GM23338 (cell line): ENCODE results near the gene SQSTM1. TPM values are rescaled to one million over a fixed set of nuclear protein-coding genes. Genes with fewer than 3 reads are reported as not detected.

Experiments used
- ATAC-seq: fragments of 200-7000 bp; cut with Tn5 transposase; 3 replicates; pipeline ENCODE4 v1.9.1; 2020
- DNase-seq: peaks from one replicate; pipeline ENCODE4 v3.0.0-alpha.2; 2015; ENCODE audit warnings: low spot score
- H2AFZ ChIP-seq: fragments of 200-600 bp; sonication (generic); 2 replicates; pipeline ENCODE4 v1.8.0; 2016; ENCODE audit warnings: antibody characterized with exemption, mild to moderate bottlenecking, moderate library complexity
- H3F3A ChIP-seq: fragments of 200-600 bp; sonication (generic); replicated peaks from 2 replicates; pipeline ENCODE4 v1.8.0; 2017; ENCODE audit warnings: antibody characterized with exemption, mixed run types, low read depth
- H3K27ac ChIP-seq: fragments of 200-600 bp; sonication (generic); 2 replicates; pipeline ENCODE4 v1.6.1; 2016; ENCODE audit warnings: low read depth
- H3K27me3 ChIP-seq: fragments of 200-600 bp; sonication (generic); 2 replicates; pipeline ENCODE4 v1.8.0; 2016; ENCODE audit warnings: mild to moderate bottlenecking, mixed run types, moderate library complexity; ENCODE audit not compliant: insufficient read depth
- H3K36me3 ChIP-seq: fragments of 200-600 bp; sonication (generic); 2 replicates; pipeline ENCODE4 v1.8.0; 2016; ENCODE audit warnings: mild to moderate bottlenecking; ENCODE audit not compliant: insufficient read depth
- H3K4me1 ChIP-seq: fragments of 200-600 bp; sonication (generic); 2 replicates; pipeline ENCODE4 v1.8.0; 2016; ENCODE audit warnings: mild to moderate bottlenecking, moderate library complexity; ENCODE audit not compliant: insufficient read depth
- H3K4me2 ChIP-seq: fragments of 200-600 bp; sonication (generic); 2 replicates; pipeline ENCODE4 v1.7.1; 2017; ENCODE audit warnings: mixed run types
- H3K4me3 ChIP-seq: fragments of 200-600 bp; sonication (generic); 2 replicates; pipeline ENCODE4 v1.6.1; 2016; ENCODE audit warnings: mixed run types
- H3K79me2 ChIP-seq: fragments of 200-600 bp; sonication (generic); replicated peaks from 2 replicates; pipeline ENCODE4 v1.8.0; 2017; ENCODE audit warnings: mild to moderate bottlenecking; ENCODE audit not compliant: insufficient read depth
- H3K9me2 ChIP-seq: fragments of 200-600 bp; sonication (generic); 2 replicates; pipeline ENCODE4 v1.8.0; 2017; ENCODE audit not compliant: insufficient read depth
- H4K20me1 ChIP-seq: fragments of 200-600 bp; sonication (generic); replicated peaks from 2 replicates; pipeline ENCODE4 v1.8.0; 2017; ENCODE audit warnings: mild to moderate bottlenecking; ENCODE audit not compliant: insufficient read depth
- H3K27ac Mint-ChIP-seq: 2 replicates; pipeline ENCODE4 v1.8.0; 2020; ENCODE audit warnings: inconsistent platforms, mild to moderate bottlenecking, moderate library complexity, mixed read lengths
- H3K27me3 Mint-ChIP-seq: 3 replicates; pipeline ENCODE4 v1.8.0; 2022; ENCODE audit warnings: low read depth, mild to moderate bottlenecking, moderate library complexity, mixed read lengths, inconsistent platforms; ENCODE audit not compliant: insufficient read depth, poor library complexity
- H3K36me3 Mint-ChIP-seq: 3 replicates; pipeline ENCODE4 v1.8.0; 2021; ENCODE audit warnings: low read depth, mild to moderate bottlenecking, inconsistent platforms, moderate library complexity, mixed read lengths
- H3K4me1 Mint-ChIP-seq: 3 replicates; pipeline ENCODE4 v1.8.0; 2020; ENCODE audit warnings: mild to moderate bottlenecking, inconsistent platforms, mixed read lengths
- H3K4me3 Mint-ChIP-seq: 3 replicates; pipeline ENCODE4 v1.8.0; 2021; ENCODE audit warnings: moderate library complexity, mild to moderate bottlenecking, inconsistent platforms, mixed read lengths
- H3K9me3 Mint-ChIP-seq: 3 replicates; pipeline ENCODE4 v1.8.0; 2020; ENCODE audit warnings: moderate library complexity, mild to moderate bottlenecking, inconsistent platforms, mixed read lengths
- EZH2 ChIP-seq: fragments of 200-600 bp; sonication (generic); IDR thresholded peaks from one replicate; pipeline ENCODE4 v1.8.0; 2017; ENCODE audit warnings: antibody characterized with exemption, mild to moderate bottlenecking, low read depth; ENCODE audit not compliant: unreplicated experiment
- POLR2AphosphoS5 ChIP-seq: IDR thresholded peaks from 2 replicates; pipeline ENCODE4 v1.6.1; 2016; ENCODE audit warnings: antibody characterized with exemption, low read depth
- ZNF114 ChIP-seq: fragments of 250-450 bp; sonication (Bioruptor Pico); IDR thresholded peaks from 2 replicates; pipeline ENCODE4 v1.5.0; 2020; ENCODE audit warnings: mild to moderate bottlenecking, moderate library complexity
- polyA plus RNA-seq: library from polyadenylated mRNA; unstranded; fragments of >200 nt; fragmentation: Nextera tagmentation; extraction: Ambion mirVana; gene quantifications from 2 replicates; pipeline ENCODE4 v1.2.1, GENCODE V29; 2016
- total RNA-seq: library from RNA; depleted of rRNA; stranded (reverse); fragments of >200 nt; shearing (Covaris generic); gene quantifications from 2 replicates; pipeline ENCODE4 v1.2.3, GENCODE V29; 2014
- TF ChIP-seq, protein P1 (sequence below): IDR thresholded peaks from 2 replicates; pipeline ENCODE4 v1.6.1; 2016; ENCODE audit warnings: antibody characterized with exemption
- TF ChIP-seq, protein P2 (sequence below): fragments of 250-450 bp; sonication (Bioruptor Pico); IDR thresholded peaks from 2 replicates; pipeline ENCODE4 v1.5.0; 2020; ENCODE audit warnings: mild to moderate bottlenecking, moderate library complexity

Gene SQSTM1
- total and polyA plus RNA-seq, 2 experiments from 2014 or later = 58.0 to 92.6 TPM

DNA sequence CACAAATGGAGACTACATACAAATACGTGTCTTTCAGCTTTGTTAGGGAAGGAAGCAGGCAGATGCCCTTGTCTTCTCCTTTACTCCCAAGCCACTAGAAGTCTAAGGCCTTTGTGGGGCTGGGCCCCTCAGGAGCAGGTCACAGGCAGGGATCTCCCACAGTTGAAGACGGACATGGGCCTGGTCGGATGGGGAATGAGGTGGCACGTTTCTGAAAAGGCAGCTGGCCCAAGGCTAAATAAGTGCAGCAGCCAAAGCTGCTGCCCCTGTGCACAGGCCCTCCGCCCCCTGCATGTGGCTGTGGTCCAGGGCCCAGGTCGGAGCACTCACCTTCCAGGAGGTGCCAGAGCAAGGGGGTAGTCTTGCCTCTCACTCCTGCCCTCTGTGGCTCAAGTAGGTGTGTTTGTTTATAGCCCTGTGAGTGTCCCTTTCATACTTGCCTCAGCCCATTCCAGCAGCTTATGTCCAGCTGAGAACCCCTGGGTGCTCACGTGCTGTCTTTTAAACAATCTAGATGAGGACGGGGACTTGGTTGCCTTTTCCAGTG is 1.8 kb downstream of the SQSTM1 start:
- Histone ChIP-seq H2AFZ (no peak overlapping the region), H3K79me2 (peaks cover 21% of the 10 kb centered on the region), H3K36me3 (peaks cover 24% of the 10 kb centered on the region), H3K4me2 (peak overlapping the region; percentile 98), H4K20me1 (peaks cover 16% of the 10 kb centered on the region), H3K4me3 (peak overlapping the region; percentile 92; the same call in 1 of the 2 replicates), H3K4me1 (peaks cover 31% of the 10 kb centered on the region), H3K27ac (no peak overlapping the region), H3K9me2 (no peaks in the 10 kb centered on the region), H3K27me3 (peaks cover 7% of the 10 kb centered on the region; the same call in 1 of the 2 replicates), H3F3A (peaks cover 38% of the 10 kb centered on the region)
- no peak for TF ChIP-seq ZNF114 (CRISPR knock-in tag)
- 0 out of 2 replicates have a peak, but pooled peaks have one; percentile 14 for TF ChIP-seq POLR2AphosphoS5
- TF ChIP-seq, protein P1, sequence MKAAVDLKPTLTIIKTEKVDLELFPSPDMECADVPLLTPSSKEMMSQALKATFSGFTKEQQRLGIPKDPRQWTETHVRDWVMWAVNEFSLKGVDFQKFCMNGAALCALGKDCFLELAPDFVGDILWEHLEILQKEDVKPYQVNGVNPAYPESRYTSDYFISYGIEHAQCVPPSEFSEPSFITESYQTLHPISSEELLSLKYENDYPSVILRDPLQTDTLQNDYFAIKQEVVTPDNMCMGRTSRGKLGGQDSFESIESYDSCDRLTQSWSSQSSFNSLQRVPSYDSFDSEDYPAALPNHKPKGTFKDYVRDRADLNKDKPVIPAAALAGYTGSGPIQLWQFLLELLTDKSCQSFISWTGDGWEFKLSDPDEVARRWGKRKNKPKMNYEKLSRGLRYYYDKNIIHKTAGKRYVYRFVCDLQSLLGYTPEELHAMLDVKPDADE = no peak
- TF ChIP-seq, protein P2, sequence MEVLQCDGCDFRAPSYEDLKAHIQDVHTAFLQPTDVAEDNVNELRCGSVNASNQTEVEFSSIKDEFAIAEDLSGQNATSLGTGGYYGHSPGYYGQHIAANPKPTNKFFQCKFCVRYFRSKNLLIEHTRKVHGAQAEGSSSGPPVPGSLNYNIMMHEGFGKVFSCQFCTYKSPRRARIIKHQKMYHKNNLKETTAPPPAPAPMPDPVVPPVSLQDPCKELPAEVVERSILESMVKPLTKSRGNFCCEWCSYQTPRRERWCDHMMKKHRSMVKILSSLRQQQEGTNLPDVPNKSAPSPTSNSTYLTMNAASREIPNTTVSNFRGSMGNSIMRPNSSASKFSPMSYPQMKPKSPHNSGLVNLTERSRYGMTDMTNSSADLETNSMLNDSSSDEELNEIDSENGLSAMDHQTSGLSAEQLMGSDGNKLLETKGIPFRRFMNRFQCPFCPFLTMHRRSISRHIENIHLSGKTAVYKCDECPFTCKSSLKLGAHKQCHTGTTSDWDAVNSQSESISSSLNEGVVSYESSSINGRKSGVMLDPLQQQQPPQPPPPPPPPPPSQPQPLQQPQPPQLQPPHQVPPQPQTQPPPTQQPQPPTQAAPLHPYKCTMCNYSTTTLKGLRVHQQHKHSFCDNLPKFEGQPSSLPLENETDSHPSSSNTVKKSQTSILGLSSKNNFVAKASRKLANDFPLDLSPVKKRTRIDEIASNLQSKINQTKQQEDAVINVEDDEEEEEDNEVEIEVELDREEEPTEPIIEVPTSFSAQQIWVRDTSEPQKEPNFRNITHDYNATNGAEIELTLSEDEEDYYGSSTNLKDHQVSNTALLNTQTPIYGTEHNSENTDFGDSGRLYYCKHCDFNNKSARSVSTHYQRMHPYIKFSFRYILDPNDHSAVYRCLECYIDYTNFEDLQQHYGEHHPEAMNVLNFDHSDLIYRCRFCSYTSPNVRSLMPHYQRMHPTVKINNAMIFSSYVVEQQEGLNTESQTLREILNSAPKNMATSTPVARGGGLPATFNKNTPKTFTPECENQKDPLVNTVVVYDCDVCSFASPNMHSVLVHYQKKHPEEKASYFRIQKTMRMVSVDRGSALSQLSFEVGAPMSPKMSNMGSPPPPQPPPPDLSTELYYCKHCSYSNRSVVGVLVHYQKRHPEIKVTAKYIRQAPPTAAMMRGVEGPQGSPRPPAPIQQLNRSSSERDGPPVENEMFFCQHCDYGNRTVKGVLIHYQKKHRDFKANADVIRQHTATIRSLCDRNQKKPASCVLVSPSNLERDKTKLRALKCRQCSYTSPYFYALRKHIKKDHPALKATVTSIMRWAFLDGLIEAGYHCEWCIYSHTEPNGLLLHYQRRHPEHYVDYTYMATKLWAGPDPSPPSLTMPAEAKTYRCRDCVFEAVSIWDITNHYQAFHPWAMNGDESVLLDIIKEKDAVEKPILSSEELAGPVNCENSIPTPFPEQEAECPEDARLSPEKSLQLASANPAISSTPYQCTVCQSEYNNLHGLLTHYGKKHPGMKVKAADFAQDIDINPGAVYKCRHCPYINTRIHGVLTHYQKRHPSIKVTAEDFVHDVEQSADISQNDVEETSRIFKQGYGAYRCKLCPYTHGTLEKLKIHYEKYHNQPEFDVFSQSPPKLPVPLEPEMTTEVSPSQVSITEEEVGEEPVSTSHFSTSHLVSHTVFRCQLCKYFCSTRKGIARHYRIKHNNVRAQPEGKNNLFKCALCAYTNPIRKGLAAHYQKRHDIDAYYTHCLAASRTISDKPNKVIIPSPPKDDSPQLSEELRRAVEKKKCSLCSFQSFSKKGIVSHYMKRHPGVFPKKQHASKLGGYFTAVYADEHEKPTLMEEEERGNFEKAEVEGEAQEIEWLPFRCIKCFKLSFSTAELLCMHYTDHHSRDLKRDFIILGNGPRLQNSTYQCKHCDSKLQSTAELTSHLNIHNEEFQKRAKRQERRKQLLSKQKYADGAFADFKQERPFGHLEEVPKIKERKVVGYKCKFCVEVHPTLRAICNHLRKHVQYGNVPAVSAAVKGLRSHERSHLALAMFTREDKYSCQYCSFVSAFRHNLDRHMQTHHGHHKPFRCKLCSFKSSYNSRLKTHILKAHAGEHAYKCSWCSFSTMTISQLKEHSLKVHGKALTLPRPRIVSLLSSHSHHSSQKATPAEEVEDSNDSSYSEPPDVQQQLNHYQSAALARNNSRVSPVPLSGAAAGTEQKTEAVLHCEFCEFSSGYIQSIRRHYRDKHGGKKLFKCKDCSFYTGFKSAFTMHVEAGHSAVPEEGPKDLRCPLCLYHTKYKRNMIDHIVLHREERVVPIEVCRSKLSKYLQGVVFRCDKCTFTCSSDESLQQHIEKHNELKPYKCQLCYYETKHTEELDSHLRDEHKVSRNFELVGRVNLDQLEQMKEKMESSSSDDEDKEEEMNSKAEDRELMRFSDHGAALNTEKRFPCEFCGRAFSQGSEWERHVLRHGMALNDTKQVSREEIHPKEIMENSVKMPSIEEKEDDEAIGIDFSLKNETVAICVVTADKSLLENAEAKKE (CRISPR knock-in tag) = no peak
- TF ChIP-seq EZH2 = no peak
- H3K9me3 Mint-ChIP-seq = no peaks in the 10 kb centered on the region
- peaks cover 58% of the 10 kb centered on the region for H3K36me3 Mint-ChIP-seq
- H3K4me3 Mint-ChIP-seq = peak overlapping the region; percentile 92
- H3K27me3 Mint-ChIP-seq = peaks cover 25% of the 10 kb centered on the region
- no peak overlapping the region for H3K27ac Mint-ChIP-seq
- DNase-seq (no peak), ATAC-seq (no peak)
- peaks cover 32% of the 10 kb centered on the region for H3K4me1 Mint-ChIP-seq
